Ureter (tissue), 1 donor: Measurements from ENCODE around the gene PHGDH. TPM values are rescaled to one million over a fixed set of nuclear protein-coding genes. Genes with fewer than 3 reads are reported as not detected.
"Not testable (repeated sequence)": the region's sequence is repeated elsewhere in the genome, so short reads cannot be mapped to it uniquely, and the experiment has no call there.

Experiments used
- DNase-seq: peaks from one replicate; pipeline ENCODE4 v3.0.0-alpha.2; 2020; ENCODE audit warnings: low spot score
- total RNA-seq: library from RNA; stranded (reverse); gene quantifications from one replicate; pipeline ENCODE4 v1.2.4, GENCODE V29; 2023
- donor health status: DM: yes; HTN: yes; CAD: no.

PHGDH gene
- total RNA-seq, 1 donor from 2014 or later, result 195 TPM

DNA sequence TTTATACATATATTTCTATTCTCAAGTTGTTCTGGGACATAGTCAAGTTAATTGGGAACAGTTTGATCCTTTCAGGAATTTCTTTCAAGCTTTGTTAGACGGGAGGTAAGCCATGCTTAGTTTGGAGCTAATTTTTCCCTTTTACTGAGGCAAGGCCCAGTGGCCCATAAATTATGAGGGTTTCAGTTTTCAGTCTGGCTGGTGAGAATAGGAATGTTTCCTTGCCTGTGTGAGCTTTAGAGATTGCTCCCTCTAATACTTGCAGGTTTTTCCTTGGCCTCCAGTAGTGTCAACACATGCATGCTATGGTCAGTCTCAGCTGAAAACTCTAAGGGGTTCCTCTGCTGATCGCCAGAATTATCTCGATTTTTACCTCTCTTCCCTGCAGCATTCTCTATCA, 14.1 kb upstream of the PHGDH start:
- DNase-seq, result no peak

DNA sequence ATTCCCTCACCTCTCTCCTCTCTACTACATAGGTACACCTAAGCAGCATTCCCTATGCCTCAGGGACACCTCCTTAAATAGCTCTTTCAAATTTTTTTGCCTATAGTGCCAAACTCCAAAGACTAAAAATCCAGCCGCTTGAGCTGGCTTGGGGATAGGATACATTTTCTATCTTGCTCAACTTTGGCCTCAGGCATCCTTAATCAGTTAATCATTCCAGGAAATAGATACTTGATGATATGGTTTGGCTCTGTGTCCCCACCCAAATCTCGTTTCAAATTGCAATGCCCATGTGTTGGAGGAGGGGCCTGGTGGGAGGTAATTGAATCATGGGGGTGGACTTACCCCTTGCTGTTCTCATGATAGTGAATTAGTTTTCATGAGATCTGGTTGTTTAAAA, 11.4 kb upstream of the PHGDH start:
- no peak for DNase-seq

DNA sequence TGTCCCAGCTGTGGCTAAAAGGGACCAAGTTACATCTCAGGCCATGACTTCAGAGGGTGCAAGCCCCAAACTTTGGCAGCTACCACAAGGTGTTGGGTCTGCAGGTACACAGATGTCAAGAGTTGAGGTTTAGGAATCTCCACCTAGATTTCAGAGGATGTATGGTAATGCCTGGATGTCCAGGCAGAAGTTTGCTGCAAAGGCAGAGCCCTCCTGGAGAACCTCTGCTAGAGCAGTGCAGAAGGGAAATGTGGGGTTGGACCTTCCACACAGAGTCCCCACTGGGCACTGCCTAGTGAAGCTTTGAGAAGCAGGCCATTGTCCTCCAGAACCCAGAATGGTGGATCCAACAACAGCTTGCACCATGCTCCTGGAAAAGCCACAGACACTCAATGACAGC, 10.1 kb upstream of the PHGDH start:
- DNase-seq, result no peak

GRCh38 chr1:119702384-119702783, 9.3 kb upstream of the PHGDH start:
- DNase-seq, result no peak

- DNase-seq, result no peak
Measured at GRCh38 chr1:119703666-119704450, 7.9 kb upstream of the PHGDH start.

DNA sequence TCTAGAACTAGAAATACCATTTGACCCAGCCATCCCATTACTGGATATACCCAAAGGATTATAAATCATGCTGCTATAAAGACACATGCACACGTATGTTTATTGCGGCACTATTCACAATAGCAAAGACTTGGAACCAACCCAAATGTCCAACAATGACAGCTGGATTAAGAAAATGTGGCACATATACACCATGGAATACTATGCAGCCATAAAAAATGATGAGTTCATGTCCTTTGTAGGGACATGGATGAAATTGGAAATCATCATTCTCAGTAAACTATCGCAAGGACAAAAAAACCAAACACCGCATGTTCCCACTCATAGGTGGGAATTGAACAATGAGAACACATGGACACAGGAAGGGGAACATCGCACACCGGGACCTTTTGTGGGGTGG, 5.1 kb upstream of the PHGDH start:
- DNase-seq, result not testable (repeated sequence)

GRCh38 chr1:119711356-119711803, 354 bp upstream of the PHGDH start:
- not testable (repeated sequence) for DNase-seq

GRCh38 chr1:119712342-119713038, 756 bp downstream of the PHGDH start:
- DNase-seq, result peak; percentile 88

- no peak for DNase-seq
Measured at GRCh38 chr1:119713039-119713748, 1.5 kb downstream of the PHGDH start.

DNA sequence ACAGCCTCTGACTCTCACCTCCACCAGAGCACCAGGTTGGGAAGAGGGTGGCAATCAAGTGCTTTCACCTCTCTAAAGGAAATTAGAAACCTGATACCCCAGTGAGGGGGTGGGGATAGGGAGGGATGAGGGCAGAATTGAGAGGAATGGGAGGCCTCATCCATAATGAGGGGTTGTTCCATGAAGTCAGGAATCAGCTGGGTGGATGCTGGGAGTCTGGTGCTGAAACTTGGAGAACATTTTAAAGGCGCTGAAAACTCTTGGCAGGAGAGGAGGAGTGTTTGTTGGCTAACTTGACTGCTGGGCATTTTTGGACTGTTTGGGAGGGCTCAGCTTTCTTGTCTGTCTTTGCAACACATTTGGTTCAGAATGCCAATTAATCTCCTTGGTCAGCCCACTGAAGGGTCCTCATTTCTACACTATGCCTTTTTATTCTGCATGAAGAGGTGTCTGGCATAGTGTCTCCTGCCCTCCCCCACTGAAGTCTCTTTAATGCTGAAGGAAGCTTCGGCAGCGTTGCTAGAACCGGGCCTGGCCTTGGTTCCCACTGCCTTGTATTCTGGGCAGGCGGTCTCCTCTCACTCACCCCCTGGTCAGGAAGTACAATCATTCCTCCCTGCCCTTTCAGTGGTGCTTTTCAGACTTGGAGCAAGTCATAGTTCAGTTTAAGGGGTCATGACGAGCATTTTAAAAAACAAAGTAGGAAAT, 2.2 kb downstream of the PHGDH start:
- no peak for DNase-seq

DNA sequence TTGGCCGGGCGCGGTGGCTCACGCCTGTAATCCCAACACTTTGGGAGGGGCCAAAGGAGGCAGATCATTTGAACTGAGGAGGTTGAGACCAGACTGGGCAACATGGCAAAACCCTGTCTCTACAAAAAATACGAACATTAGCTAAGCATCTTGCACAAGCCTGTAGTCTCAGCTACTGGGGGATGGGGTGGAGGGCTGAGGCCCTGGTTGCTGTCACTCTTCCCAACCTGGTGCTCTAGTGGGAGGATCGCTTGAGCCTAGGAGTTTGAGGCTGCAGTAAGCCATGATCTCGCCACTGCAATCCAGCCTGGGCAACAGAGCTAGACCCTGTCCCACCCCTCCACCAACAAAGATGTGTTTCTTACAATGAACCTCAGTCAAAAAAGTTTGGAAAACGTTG, 2.8 kb downstream of the PHGDH start:
- DNase-seq, result no peak

DNA sequence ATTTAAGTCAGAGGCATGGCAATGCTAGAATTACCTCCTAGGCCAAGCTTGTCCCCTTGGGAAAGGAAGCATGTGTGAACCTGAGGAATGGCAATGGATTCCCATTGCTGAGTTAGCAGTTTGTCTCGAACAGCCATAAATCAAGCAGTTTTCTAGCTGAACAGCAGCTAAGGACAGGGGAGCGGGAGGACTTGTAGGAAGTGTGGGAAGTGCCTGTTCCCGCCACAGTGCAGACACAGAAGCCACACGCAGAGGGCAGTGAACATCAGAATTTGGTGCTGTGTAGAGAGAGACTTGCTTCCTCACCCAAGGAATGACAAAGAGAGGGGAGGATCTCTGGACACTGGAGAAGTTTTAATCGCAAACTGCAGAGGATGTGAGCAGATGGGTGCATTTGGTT, 3.8 kb downstream of the PHGDH start:
- no peak for DNase-seq

GRCh38 chr1:119718409-119718808, 6.7 kb downstream of the PHGDH start:
- DNase-seq, result no peak

- DNase-seq, result no peak
Measured at GRCh38 chr1:119718972-119719371, 7.2 kb downstream of the PHGDH start.

DNA sequence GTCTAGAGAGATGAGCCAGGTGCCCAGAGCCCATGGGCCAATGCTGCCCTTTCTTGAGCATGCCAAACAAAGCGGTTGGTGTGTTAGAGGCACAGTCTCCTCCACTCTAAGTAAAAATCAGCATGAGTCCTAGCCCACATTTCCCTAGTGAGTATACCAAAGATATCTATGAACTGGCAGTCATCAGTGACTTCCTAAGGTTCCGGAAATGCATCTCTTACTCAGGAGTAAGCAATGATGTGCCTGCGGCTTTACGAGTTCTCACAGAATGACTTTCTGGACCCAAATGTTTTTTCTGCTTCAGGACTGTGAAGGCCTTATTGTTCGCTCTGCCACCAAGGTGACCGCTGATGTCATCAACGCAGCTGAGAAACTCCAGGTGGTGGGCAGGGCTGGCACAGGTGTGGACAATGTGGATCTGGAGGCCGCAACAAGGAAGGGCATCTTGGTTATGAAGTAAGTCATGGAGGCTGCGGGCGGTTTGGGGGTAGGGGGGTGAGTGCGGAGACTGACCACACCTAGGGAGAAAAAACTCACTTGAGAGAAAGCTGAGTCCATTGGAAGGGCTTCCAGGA, 9.2 kb downstream of the PHGDH start:
- no peak for DNase-seq

DNA sequence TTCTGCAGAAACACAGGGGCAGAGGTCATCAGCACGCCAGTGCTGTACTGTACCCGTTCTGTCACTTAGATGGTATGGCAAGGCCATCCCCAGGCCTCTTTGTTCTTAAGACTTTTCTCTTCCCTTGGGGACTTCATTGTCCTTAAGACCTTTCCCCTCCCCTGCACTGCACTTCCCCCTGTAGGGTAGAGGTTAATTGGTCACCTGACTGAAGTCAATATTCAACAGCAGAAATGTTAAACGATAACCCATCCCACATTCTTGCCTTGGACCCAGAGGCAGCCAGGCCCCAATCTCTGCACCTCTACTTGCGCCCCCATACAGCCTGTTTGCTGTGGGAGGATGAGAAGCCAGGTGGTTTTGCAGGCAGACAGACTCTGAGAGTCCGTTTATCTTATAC, 10.2 kb downstream of the PHGDH start:
- no peak for DNase-seq

GRCh38 chr1:119724611-119725218, 13.0 kb downstream of the PHGDH start:
- DNase-seq, result no peak

DNA sequence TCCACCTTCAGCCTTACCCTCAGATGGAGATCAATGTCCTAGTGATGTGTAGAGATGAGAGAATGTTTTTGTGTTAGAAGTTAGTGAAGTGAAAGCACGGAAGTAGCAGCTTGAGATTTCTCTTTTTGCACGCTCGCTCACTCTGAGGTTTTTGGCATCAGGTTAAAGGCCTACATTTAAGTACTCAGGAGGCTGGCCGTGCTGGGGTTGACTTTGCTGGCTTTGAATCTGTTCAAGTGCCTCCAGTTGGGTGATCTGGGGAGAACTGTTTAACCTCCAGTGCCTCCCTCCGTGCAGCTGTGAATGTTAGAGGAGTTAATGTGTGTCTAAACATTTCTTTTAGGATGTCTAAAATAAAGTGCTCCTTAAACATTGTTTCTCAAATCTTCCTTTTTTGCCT, 13.9 kb downstream of the PHGDH start:
- no peak for DNase-seq

- no peak for DNase-seq
Measured at GRCh38 chr1:119727991-119728390, 16.3 kb downstream of the PHGDH start.

- DNase-seq, result no peak
Measured at GRCh38 chr1:119729044-119729443, 17.3 kb downstream of the PHGDH start.

DNA sequence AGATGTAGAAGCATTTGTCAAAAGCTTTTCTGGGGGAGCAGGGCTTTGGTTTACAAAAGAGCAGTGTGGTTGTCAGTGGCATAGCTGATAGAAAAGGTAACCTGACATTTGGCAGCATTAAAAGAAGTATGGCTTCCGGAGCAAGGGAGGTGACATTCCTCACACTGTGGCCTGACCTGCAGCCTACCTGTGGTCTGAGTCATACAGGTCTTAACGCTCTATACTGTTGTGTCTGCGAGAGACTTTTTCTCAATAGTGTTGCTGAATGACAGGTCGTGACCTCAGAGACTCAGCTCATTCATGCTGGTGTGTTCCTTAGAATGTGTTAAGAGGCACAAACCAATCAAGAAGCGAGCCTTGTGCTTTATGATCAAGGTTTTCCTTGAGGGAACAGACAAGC, 19.3 kb downstream of the PHGDH start:
- no peak for DNase-seq
